ENCODE measurements around the gene ARHGAP18. TPM values are rescaled to one million over a fixed set of nuclear protein-coding genes. Genes with fewer than 3 reads are reported as not detected.

ARHGAP18 gene
- polyA plus RNA-seq, 1 of the 3 experiments (the other 2 are of a cell fraction) = 25.0 TPM

GRCh38 chr6:129748212-129748900 is 38.4 kb upstream of the ARHGAP18 start (continued):
- TF ChIP-seq REST (IDR thresholded peaks at IDR 0.05; ENCODE audit: low read depth, low read length) (no peak), POLR2AphosphoS5 (IDR thresholded peaks at IDR 0.05; ENCODE audit: low read depth, low read length) (no peak), EP300 (IDR thresholded peaks at IDR 0.05; ENCODE audit: borderline replicate concordance in 1 of 2, low read depth in 1 of 2, low read length in 1 of 2) (no peak), SIN3A (IDR thresholded peaks at IDR 0.05; ENCODE audit: borderline replicate concordance, low read depth, low read length) (no peak), RXRA (IDR thresholded peaks at IDR 0.05; ENCODE audit: borderline replicate concordance, low read depth) (no peak), FOXJ3 (CRISPR knock-in tag; IDR thresholded peaks at IDR 0.05) (no peak), TAF1 (IDR thresholded peaks at IDR 0.05; ENCODE audit: borderline replicate concordance, low read depth, low read length) (no peak), JUND (IDR thresholded peaks at IDR 0.05) (no peak), MEF2A (IDR thresholded peaks at IDR 0.05; ENCODE audit: borderline replicate concordance, low read depth) (peak; percentile 18; the same call in 1 of the 2 replicates), FOXM1 (IDR thresholded peaks at IDR 0.05; ENCODE audit: low read depth) (no peak), CHD2 (IDR thresholded peaks at IDR 0.05; ENCODE audit: low read length, partially characterized antibody) (no peak), NFIC (IDR thresholded peaks at IDR 0.05; ENCODE audit: borderline replicate concordance) (0 out of 2 replicates have a peak, but pooled peaks have one; percentile 14), GABPA (IDR thresholded peaks at IDR 0.05; ENCODE audit: low read depth) (no peak), NRF1 (IDR thresholded peaks at IDR 0.05; ENCODE audit: low read depth, low read length) (no peak), ELF1 (IDR thresholded peaks at IDR 0.05) (no peak), EZH2phosphoT487 (IDR thresholded peaks at IDR 0.05; ENCODE audit: borderline replicate concordance, low read depth) (no peak), SMC3 (IDR thresholded peaks at IDR 0.05; ENCODE audit: low read depth, low read length) (no peak), RCOR1 (IDR thresholded peaks at IDR 0.05; ENCODE audit: low read length) (no peak), YY1 (IDR thresholded peaks at IDR 0.05; ENCODE audit: low read depth) (no peak), TEAD4 (IDR thresholded peaks at IDR 0.05; ENCODE audit: borderline replicate concordance, insufficient read depth) (no peak), RFX5 (IDR thresholded peaks at IDR 0.05; ENCODE audit: low read length) (no peak), GATA2 (CRISPR knock-in tag; IDR thresholded peaks at IDR 0.05) (no peak)
- TF ChIP-seq, protein P1, sequence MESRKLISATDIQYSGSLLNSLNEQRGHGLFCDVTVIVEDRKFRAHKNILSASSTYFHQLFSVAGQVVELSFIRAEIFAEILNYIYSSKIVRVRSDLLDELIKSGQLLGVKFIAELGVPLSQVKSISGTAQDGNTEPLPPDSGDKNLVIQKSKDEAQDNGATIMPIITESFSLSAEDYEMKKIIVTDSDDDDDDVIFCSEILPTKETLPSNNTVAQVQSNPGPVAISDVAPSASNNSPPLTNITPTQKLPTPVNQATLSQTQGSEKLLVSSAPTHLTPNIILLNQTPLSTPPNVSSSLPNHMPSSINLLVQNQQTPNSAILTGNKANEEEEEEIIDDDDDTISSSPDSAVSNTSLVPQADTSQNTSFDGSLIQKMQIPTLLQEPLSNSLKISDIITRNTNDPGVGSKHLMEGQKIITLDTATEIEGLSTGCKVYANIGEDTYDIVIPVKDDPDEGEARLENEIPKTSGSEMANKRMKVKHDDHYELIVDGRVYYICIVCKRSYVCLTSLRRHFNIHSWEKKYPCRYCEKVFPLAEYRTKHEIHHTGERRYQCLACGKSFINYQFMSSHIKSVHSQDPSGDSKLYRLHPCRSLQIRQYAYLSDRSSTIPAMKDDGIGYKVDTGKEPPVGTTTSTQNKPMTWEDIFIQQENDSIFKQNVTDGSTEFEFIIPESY (IDR thresholded peaks at IDR 0.05; ENCODE audit: borderline replicate concordance, low read depth) = no peak
- TF ChIP-seq, protein P2, sequence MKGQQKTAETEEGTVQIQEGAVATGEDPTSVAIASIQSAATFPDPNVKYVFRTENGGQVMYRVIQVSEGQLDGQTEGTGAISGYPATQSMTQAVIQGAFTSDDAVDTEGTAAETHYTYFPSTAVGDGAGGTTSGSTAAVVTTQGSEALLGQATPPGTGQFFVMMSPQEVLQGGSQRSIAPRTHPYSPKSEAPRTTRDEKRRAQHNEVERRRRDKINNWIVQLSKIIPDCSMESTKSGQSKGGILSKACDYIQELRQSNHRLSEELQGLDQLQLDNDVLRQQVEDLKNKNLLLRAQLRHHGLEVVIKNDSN (IDR thresholded peaks at IDR 0.05; ENCODE audit: borderline replicate concordance, low read depth) = no peak
- TF ChIP-seq, protein P3, sequence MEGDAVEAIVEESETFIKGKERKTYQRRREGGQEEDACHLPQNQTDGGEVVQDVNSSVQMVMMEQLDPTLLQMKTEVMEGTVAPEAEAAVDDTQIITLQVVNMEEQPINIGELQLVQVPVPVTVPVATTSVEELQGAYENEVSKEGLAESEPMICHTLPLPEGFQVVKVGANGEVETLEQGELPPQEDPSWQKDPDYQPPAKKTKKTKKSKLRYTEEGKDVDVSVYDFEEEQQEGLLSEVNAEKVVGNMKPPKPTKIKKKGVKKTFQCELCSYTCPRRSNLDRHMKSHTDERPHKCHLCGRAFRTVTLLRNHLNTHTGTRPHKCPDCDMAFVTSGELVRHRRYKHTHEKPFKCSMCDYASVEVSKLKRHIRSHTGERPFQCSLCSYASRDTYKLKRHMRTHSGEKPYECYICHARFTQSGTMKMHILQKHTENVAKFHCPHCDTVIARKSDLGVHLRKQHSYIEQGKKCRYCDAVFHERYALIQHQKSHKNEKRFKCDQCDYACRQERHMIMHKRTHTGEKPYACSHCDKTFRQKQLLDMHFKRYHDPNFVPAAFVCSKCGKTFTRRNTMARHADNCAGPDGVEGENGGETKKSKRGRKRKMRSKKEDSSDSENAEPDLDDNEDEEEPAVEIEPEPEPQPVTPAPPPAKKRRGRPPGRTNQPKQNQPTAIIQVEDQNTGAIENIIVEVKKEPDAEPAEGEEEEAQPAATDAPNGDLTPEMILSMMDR (IDR thresholded peaks at IDR 0.05) = peak; percentile 39

All from SK-N-SH (cell line).